Brain microvascular endothelial cell (primary cell): Measurements from ENCODE around the gene AFF1.
A peak's percentile ranks its signal among the peaks of the same experiment; 100 is the strongest.
"Not testable (repeated sequence)": the region's sequence is repeated elsewhere in the genome, so short reads cannot be mapped to it uniquely, and the experiment has no call there.

Experiments
- DNase-seq: peaks from one replicate; pipeline ENCODE4 v3.0.0-alpha.2; 2020
- H3K27ac ChIP-seq: fragments of 250-450 bp; sonication (Bioruptor Pico); 2 replicates; pipeline ENCODE4 v1.5.1; 2020; ENCODE audit warnings: mild to moderate bottlenecking, moderate library complexity
- H3K27me3 ChIP-seq: fragments of 250-450 bp; sonication (Bioruptor Pico); replicated peaks from 2 replicates; pipeline ENCODE4 v1.5.1; 2020; ENCODE audit warnings: mild to moderate bottlenecking
- H3K36me3 ChIP-seq: fragments of 250-450 bp; sonication (Bioruptor Pico); replicated peaks from 2 replicates; pipeline ENCODE4 v1.5.1; 2020; ENCODE audit warnings: mild to moderate bottlenecking
- H3K4me3 ChIP-seq: 2 replicates; pipeline ENCODE4 v1.5.1; 2011; ENCODE audit warnings: low read depth, mild to moderate bottlenecking, control low read depth, low read length, moderate library complexity
- CTCF ChIP-seq: IDR thresholded peaks from 2 replicates; pipeline ENCODE4 v1.5.1; 2011; ENCODE audit warnings: low read depth, mild to moderate bottlenecking, moderate library complexity, low read length, control low read depth, inconsistent platforms; ENCODE audit errors: missing control alignments
- in situ Hi-C: cut with HindIII; loops from 2 replicates; pipeline ENCODE4 v1.10.0; 2017; ENCODE audit warnings: low sequenced_read_pairs, low pct_ligation_motif_present

AFF1 gene

GRCh38 chr4:87076690-87077358 is 142.0 kb downstream of the AFF1 start:
- TF ChIP-seq CTCF = no peak
- no peak overlapping the region for H3K27ac ChIP-seq
- H3K36me3 ChIP-seq = no peaks in the 10 kb centered on the region
- DNase-seq = no peak
- H3K4me3 ChIP-seq = no peak overlapping the region
- no peaks in the 10 kb centered on the region for H3K27me3 ChIP-seq
- in situ Hi-C loops = no loop called here

GRCh38 chr4:87077914-87078585 is 143.2 kb downstream of the AFF1 start:
- H3K27ac ChIP-seq = no peak overlapping the region
- in situ Hi-C loops = no loop called here
- no peak overlapping the region for H3K4me3 ChIP-seq
- no peak for DNase-seq
- no peaks in the 10 kb centered on the region for H3K36me3 ChIP-seq
- TF ChIP-seq CTCF = no peak
- no peaks in the 10 kb centered on the region for H3K27me3 ChIP-seq

GRCh38 chr4:87078987-87079486 is 144.2 kb downstream of the AFF1 start:
- peak; percentile 79 for DNase-seq
- Histone ChIP-seq H3K27me3 (no peaks in the 10 kb centered on the region), H3K27ac (peak overlapping the region; percentile 52), H3K4me3 (no peak overlapping the region), H3K36me3 (no peaks in the 10 kb centered on the region)
- no peak for TF ChIP-seq CTCF
- in situ Hi-C loops = no loop called here

GRCh38 chr4:87079967-87080366 is 145.2 kb downstream of the AFF1 start:
- Histone ChIP-seq H3K27ac (no peak overlapping the region), H3K4me3 (no peak overlapping the region), H3K36me3 (no peaks in the 10 kb centered on the region), H3K27me3 (no peaks in the 10 kb centered on the region)
- TF ChIP-seq CTCF = no peak
- in situ Hi-C loops = no loop called here
- no peak for DNase-seq

- Histone ChIP-seq H3K4me3 (no peak overlapping the region), H3K27ac (no peak overlapping the region), H3K36me3 (no peaks in the 10 kb centered on the region), H3K27me3 (no peaks in the 10 kb centered on the region)
- DNase-seq = no peak
- no peak for TF ChIP-seq CTCF
- in situ Hi-C loops = no loop called here
These were observed 145.7 kb downstream of the AFF1 start for GRCh38 chr4:87080462-87080861.

- Histone ChIP-seq H3K4me3 (no peak overlapping the region), H3K27ac (no peak overlapping the region), H3K36me3 (no peaks in the 10 kb centered on the region), H3K27me3 (no peaks in the 10 kb centered on the region)
- in situ Hi-C loops = no loop called here
- no peak for TF ChIP-seq CTCF
- DNase-seq = no peak
These were observed 147.0 kb downstream of the AFF1 start for GRCh38 chr4:87081826-87082225.

GRCh38 chr4:87085732-87086131 is 150.9 kb downstream of the AFF1 start:
- H3K36me3 ChIP-seq, H3K27me3 ChIP-seq, H3K27ac ChIP-seq, H3K4me3 ChIP-seq, DNase-seq, in situ Hi-C loops: not testable (repeated sequence)
